Prostate gland (tissue), 2 donors: Measurements from ENCODE around the gene RHOT1. TPM values are rescaled to one million over a fixed set of nuclear protein-coding genes. Genes with fewer than 3 reads are reported as not detected.
"Not testable (repeated sequence)": the region's sequence is repeated elsewhere in the genome, so short reads cannot be mapped to it uniquely, and the experiment has no call there.

Source experiments
- DNase-seq: peaks from one replicate; pipeline ENCODE4 v3.0.0-alpha.2; 2019; ENCODE audit warnings: low spot score
- H3K27ac ChIP-seq, 2 donors: fragments of 200-600 bp; sonication (generic); 2 replicates each; pipeline ENCODE4 v1.5.1; 2017 to 2019
- H3K27me3 ChIP-seq: fragments of 200-600 bp; sonication (generic); replicated peaks from 2 replicates; pipeline ENCODE4 v1.5.1; 2019; ENCODE audit not compliant: insufficient read depth
- H3K36me3 ChIP-seq, 2 donors: fragments of 200-600 bp; sonication (generic); 1 replicate in 1 of 2; 2 replicates in 1 of 2; pipeline versions ENCODE4 v1.5.1 to v1.8.1; 2017 to 2019
- H3K4me1 ChIP-seq: fragments of 200-600 bp; sonication (generic); replicated peaks from 2 replicates; pipeline ENCODE4 v1.5.1; 2019
- H3K4me3 ChIP-seq, 2 donors: fragments of 200-600 bp; sonication (generic); 2 replicates each; pipeline ENCODE4 v1.5.1; 2017 to 2019
- H3K9me3 ChIP-seq: fragments of 200-600 bp; sonication (generic); 2 replicates; pipeline ENCODE4 v1.5.1; 2017
- CTCF ChIP-seq, 4 experiments: fragments of 200-600 bp in 2 of 4; fragments of 450-650 bp in 2 of 4; sonication (generic) in 2 of 4; IDR thresholded peaks; 1 replicate in 3 of 4; 2 replicates in 1 of 4; pipeline ENCODE4 v1.5.1; 2016 to 2019; ENCODE audit warnings: antibody characterized with exemption in 4 of 4, mild to moderate bottlenecking in 2 of 4, moderate library complexity in 2 of 4
- POLR2A ChIP-seq: fragments of 450-650 bp; IDR thresholded peaks from one replicate; pipeline ENCODE4 v1.6.1; 2016; ENCODE audit warnings: antibody characterized with exemption, mild to moderate bottlenecking
- POLR2AphosphoS5 ChIP-seq: sonication (generic); formaldehyde crosslinking; IDR thresholded peaks from one replicate; pipeline ENCODE4 v1.6.1; 2017; ENCODE audit warnings: antibody characterized with exemption
- WGBS: methylation state at CpG from one replicate; pipeline ENCODE4 v1.1.5; 2018; 5-methylcytosine and 5-hydroxymethylcytosine counted together
- intact Hi-C: fragments of 100-400 bp; cut with DNase I; formaldehyde crosslinking; loops from one replicate; pipeline ENCODE4 v1.14.2; 2022
- total RNA-seq, 2 donors: library from RNA; depleted of rRNA; stranded (reverse); fragments of >200 nt; gene quantifications; one replicate each; pipeline ENCODE4 v1.1.0, GENCODE V29; 2016

RHOT1 gene
- total RNA-seq: 10 to 100 TPM; 31.7 to 60.8 TPM

GRCh38 chr17:32142038-32142856 is at the start of gene RHOT1:
TSS of gene RHOT1 (plus strand) at chr17:32142502. CDS start at chr17:32142693, 191 bp downstream.
- intact Hi-C loops: loop anchor here (5.0 kb wide), 1 partner anchor 135 kb away; the partner anchor contains the start of gene LRRC37B
- no peaks in the 10 kb centered on the region for H3K4me1 ChIP-seq
- under 1% methylated on average over 43 of the region's 84 CpGs for WGBS

DNA sequence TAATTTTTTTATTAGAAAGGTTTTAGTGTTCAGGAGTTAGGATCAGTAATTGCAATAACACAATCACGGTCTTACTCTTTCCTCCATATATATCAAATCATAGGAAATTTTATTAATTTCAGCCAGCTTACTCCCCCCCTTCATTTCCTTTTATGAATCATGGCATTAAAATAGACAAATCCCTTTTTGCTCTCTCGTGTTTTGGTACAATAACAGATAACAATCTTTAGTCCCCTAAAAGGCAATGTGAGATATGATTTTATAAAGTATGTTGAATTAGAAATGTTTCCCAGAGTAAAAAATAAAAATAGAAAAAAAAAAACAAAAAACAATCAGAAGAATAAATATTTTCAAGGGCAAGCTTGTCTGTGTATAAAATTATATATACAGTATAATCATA is 42.6 kb upstream of the RHOT1 start:
- Histone ChIP-seq H3K36me3 (no peaks in the 10 kb centered on the region), H3K4me3 (no peak overlapping the region), H3K27ac (no peak overlapping the region), H3K9me3 (no peaks in the 10 kb centered on the region), H3K27me3 (no peaks in the 10 kb centered on the region), H3K4me1 (no peaks in the 10 kb centered on the region)
- no peak for TF ChIP-seq CTCF (IDR thresholded peaks at IDR 0.05)
- no peak for TF ChIP-seq POLR2A
- TF ChIP-seq POLR2AphosphoS5: no peak
- 55% methylated on average over 2 of the region's 2 CpGs for WGBS
- intact Hi-C loops: no loop called here
- DNase-seq: no peak

More at GRCh38 chr17:32142038-32142856, at the start of gene RHOT1:
- peak; percentile 60 for DNase-seq
- H3K36me3 ChIP-seq: no peaks in the 10 kb centered on the region
- peak within 1 kb of the TSS; percentile 90 to 92 for H3K27ac ChIP-seq
- H3K4me3 ChIP-seq: peak within 1 kb of the TSS; percentile 87 to 89
- no peaks in the 10 kb centered on the region for H3K9me3 ChIP-seq
- H3K27me3 ChIP-seq: no peaks in the 10 kb centered on the region
- TF ChIP-seq POLR2AphosphoS5 (peak; percentile 23), POLR2A (no peak), CTCF (IDR thresholded peaks at IDR 0.05) (peak in 3 of 4 experiments; percentile 31 to 76 (median 61))

- H3K27ac ChIP-seq, DNase-seq, H3K4me3 ChIP-seq, H3K4me1 ChIP-seq, H3K27me3 ChIP-seq, H3K36me3 ChIP-seq, intact Hi-C loops, H3K9me3 ChIP-seq: not testable (repeated sequence)
- 95% methylated on average over 8 of the region's 8 CpGs for WGBS
Measured at GRCh38 chr17:32100323-32100722, 42.0 kb upstream of the RHOT1 start.

DNA sequence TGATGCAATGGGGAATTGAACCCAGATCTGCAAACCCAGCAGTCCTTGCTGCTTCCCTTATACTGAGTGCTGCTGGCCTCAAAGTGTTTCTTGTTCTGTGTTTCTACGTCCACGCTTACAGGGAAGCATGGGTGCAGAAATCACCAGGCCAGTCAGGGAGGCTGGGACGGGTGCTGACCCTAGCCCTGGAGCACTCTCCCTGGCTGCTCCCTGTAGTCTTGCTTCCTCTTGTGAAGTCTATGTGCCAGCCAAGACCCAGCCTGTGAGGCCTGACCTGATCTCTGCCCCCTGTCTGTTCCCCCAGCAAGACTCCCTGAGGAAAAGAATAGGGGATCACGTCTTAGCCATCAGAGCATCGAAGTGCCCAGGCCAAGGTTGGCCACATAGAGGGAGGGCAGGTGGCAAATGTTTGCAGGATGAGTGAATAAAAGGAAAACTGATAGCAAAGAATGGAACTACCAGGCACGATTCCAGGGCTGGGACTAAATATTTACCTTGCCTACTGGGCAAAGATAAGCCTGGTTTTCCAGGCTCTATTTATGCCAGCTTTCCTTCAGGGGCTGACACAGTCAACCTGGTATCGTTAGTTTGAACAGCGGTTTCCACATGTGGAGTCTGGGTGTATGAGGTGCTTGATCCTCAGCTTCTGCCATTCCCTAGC is 41.2 kb upstream of the RHOT1 start:
- H3K9me3 ChIP-seq: no peaks in the 10 kb centered on the region
- DNase-seq: no peak
- intact Hi-C loops: no loop called here
- H3K27ac ChIP-seq: no peak overlapping the region
- H3K36me3 ChIP-seq: no peaks in the 10 kb centered on the region
- no peak for TF ChIP-seq POLR2A
- TF ChIP-seq CTCF (IDR thresholded peaks at IDR 0.05): no peak
- no peak for TF ChIP-seq POLR2AphosphoS5
- H3K4me1 ChIP-seq: no peaks in the 10 kb centered on the region
- H3K27me3 ChIP-seq: no peaks in the 10 kb centered on the region
- 64% methylated on average over 8 of the region's 8 CpGs for WGBS
- H3K4me3 ChIP-seq: no peak overlapping the region

- H3K27me3 ChIP-seq: no peaks in the 10 kb centered on the region
- no peaks in the 10 kb centered on the region for H3K36me3 ChIP-seq
- H3K4me1 ChIP-seq: no peaks in the 10 kb centered on the region
- no peaks in the 10 kb centered on the region for H3K9me3 ChIP-seq
- H3K4me3 ChIP-seq: no peak overlapping the region
- 95% methylated on average over 5 of the region's 5 CpGs for WGBS
- TF ChIP-seq POLR2A (no peak), POLR2AphosphoS5 (no peak), CTCF (IDR thresholded peaks at IDR 0.05) (no peak)
- no peak overlapping the region for H3K27ac ChIP-seq
- intact Hi-C loops: no loop called here
- no peak for DNase-seq
Measured at GRCh38 chr17:32102172-32102571, 40.1 kb upstream of the RHOT1 start.
